OCI-LY7 (cell line): ENCODE results near the gene NAA60. TPM values are rescaled to one million over a fixed set of nuclear protein-coding genes. Genes with fewer than 3 reads are reported as not detected.

Source experiments
- BruUV-seq: library from RNA; stranded (reverse); fragments of 400-500 nt; replicated peaks from 2 replicates; lab custom pipeline; 2021; lab: Mats Ljungman, UMichigan
- CTCF ChIA-PET: fragments of 300-600 bp; sonication (Branson Sonifier 250); formaldehyde crosslinking; loops from one replicate; lab custom pipeline; 2022; ENCODE audit warnings: antibody characterized with exemption; ENCODE audit not compliant: unreplicated experiment; lab: Charles Lee
- POLR2A ChIA-PET: fragments of 300-600 bp; sonication (Branson Sonifier 250); formaldehyde crosslinking; loops from one replicate; lab custom pipeline; 2022; ENCODE audit warnings: antibody characterized with exemption; lab: Charles Lee
- DNase-seq: peaks from one replicate; pipeline ENCODE4 v3.0.0-alpha.2; 2015; ENCODE audit warnings: low spot score
- H2AFZ ChIP-seq: fragments of 200-600 bp; sonication (generic), shearing (Covaris generic); 2 replicates; pipeline ENCODE4 v1.6.1; 2014; ENCODE audit warnings: mild to moderate bottlenecking, antibody characterized with exemption, low read length, moderate library complexity
- H3K27ac ChIP-seq: fragments of 200-600 bp; sonication (generic); 2 replicates; pipeline ENCODE4 v1.5.1; 2014; ENCODE audit warnings: mixed run types, low read depth, mild to moderate bottlenecking, moderate library complexity, low read length, inconsistent platforms; ENCODE audit not compliant: poor library complexity, severe bottlenecking
- H3K36me3 ChIP-seq: fragments of 200-600 bp; sonication (generic); 2 replicates; pipeline ENCODE4 v1.6.1; 2014; ENCODE audit warnings: mild to moderate bottlenecking, antibody characterized with exemption, low read length, moderate library complexity, mixed read lengths; ENCODE audit not compliant: insufficient read depth
- H3K4me1 ChIP-seq: fragments of 200-600 bp; sonication (generic); 2 replicates; pipeline ENCODE4 v1.5.1; 2014; ENCODE audit warnings: mild to moderate bottlenecking, low read length; ENCODE audit not compliant: insufficient read depth, poor library complexity, severe bottlenecking
- H3K4me2 ChIP-seq: fragments of 200-600 bp; sonication (generic); 2 replicates; pipeline ENCODE4 v1.6.1; 2014; ENCODE audit warnings: mild to moderate bottlenecking, low read length
- H3K4me3 ChIP-seq: fragments of 200-600 bp; sonication (generic); 2 replicates; pipeline ENCODE4 v1.5.1; 2014; ENCODE audit warnings: mild to moderate bottlenecking, low read depth, low read length; ENCODE audit not compliant: poor library complexity, severe bottlenecking
- H3K79me2 ChIP-seq: fragments of 200-600 bp; sonication (generic); 2 replicates; pipeline ENCODE4 v1.6.1; 2016; ENCODE audit warnings: low read depth, mild to moderate bottlenecking, low read length, moderate library complexity, mixed read lengths; ENCODE audit not compliant: insufficient read depth
- H3K9me2 ChIP-seq: fragments of 200-600 bp; sonication (generic); 2 replicates; pipeline ENCODE4 v1.6.1; 2016; ENCODE audit warnings: mild to moderate bottlenecking, low read length, mixed read lengths; ENCODE audit not compliant: insufficient read depth
- H3K9me3 ChIP-seq: fragments of 200-600 bp; sonication (generic); 2 replicates; pipeline ENCODE4 v1.6.1; 2014; ENCODE audit warnings: mild to moderate bottlenecking, mixed run types, low read length, mixed read lengths
- H4K20me1 ChIP-seq: fragments of 200-600 bp; sonication (generic); 2 replicates; pipeline ENCODE4 v1.6.1; 2014; ENCODE audit warnings: mild to moderate bottlenecking, antibody characterized with exemption, low read length, moderate library complexity, mixed read lengths; ENCODE audit not compliant: insufficient read depth
- EZH2phosphoT487 ChIP-seq: fragments of 200-600 bp; sonication (generic); IDR thresholded peaks from 2 replicates; pipeline ENCODE4 v1.6.1; 2018; ENCODE audit warnings: low read depth, borderline replicate concordance, mild to moderate bottlenecking, mixed run types, antibody characterized with exemption, low read length, moderate library complexity, mixed read lengths
- intact Hi-C: fragments of 100-400 bp; cut with micrococcal nuclease; formaldehyde crosslinking; loops from one replicate; pipeline ENCODE4 v1.10.0; 2022; ENCODE audit not compliant: unreplicated experiment
- total RNA-seq, 2 experiments: library from RNA; depleted of rRNA in 1 of 2; stranded (reverse); fragments of >200 nt in 1 of 2; shearing (Covaris generic) in 1 of 2; gene quantifications; 2 replicates each; pipeline ENCODE4 v1.2.3, GENCODE V29; 2014 to 2022
- TF ChIP-seq, protein P1 (sequence below): fragments of 200-600 bp; sonication (generic); conservative IDR thresholded peaks from 2 replicates; pipeline ENCODE4 v1.5.1; 2014; ENCODE audit warnings: mild to moderate bottlenecking, antibody characterized with exemption, low read length, moderate library complexity, mixed read lengths

NAA60 gene
- total RNA-seq, 2 experiments from 2014 or later = 24.8 to 40.1 TPM

DNA sequence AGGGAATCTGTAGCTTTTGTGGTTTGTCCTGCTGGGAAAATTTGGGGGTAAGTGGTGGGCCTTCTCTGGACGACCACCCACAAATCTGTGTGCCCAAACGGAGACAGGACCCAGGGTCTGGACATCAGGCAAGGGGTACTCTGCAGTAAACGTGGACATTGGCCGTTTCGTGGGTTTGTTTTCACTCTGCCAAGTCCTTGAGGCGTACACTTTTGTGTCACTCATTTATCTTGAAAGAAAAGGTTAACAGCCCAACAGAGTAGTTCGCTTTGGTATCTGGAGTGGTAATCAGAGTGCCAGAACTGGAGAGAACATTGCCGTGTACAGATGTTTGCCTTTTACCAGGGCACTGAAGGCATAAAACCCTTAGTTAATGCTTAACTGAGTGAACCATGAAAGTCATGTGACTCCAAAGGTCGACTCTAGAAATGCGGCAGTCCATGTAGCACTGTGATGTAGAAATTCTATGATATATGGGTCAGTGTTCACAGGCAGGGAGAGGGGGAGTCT is 15.4 kb downstream of the NAA60 start:
- Histone ChIP-seq H3K27ac (peak overlapping the region; percentile 45), H3K36me3 (no peaks in the 10 kb centered on the region), H3K4me2 (peak overlapping the region; percentile 97), H4K20me1 (peaks cover 11% of the 10 kb centered on the region; the same call in 1 of the 2 replicates), H2AFZ (peak overlapping the region; percentile 11; the same call in 1 of the 2 replicates), H3K79me2 (peaks cover 56% of the 10 kb centered on the region), H3K9me2 (no peaks in the 10 kb centered on the region), H3K4me3 (peak overlapping the region; percentile 98), H3K9me3 (no peaks in the 10 kb centered on the region), H3K4me1 (peaks cover 43% of the 10 kb centered on the region)
- TF ChIP-seq, protein P1, sequence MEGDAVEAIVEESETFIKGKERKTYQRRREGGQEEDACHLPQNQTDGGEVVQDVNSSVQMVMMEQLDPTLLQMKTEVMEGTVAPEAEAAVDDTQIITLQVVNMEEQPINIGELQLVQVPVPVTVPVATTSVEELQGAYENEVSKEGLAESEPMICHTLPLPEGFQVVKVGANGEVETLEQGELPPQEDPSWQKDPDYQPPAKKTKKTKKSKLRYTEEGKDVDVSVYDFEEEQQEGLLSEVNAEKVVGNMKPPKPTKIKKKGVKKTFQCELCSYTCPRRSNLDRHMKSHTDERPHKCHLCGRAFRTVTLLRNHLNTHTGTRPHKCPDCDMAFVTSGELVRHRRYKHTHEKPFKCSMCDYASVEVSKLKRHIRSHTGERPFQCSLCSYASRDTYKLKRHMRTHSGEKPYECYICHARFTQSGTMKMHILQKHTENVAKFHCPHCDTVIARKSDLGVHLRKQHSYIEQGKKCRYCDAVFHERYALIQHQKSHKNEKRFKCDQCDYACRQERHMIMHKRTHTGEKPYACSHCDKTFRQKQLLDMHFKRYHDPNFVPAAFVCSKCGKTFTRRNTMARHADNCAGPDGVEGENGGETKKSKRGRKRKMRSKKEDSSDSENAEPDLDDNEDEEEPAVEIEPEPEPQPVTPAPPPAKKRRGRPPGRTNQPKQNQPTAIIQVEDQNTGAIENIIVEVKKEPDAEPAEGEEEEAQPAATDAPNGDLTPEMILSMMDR = no peak
- no peak for TF ChIP-seq EZH2phosphoT487
- CTCF ChIA-PET = no interaction called here
- no TSS peak for BruUV-seq
- intact Hi-C loops = loop anchor here (2.0 to 5.0 kb wide), 3 partner anchors 42 to 177 kb away; partner anchors contain the start of genes CLUAP1, ZNF174, ZNF263 and ZSCAN32
- DNase-seq = peak; percentile 42
- POLR2A ChIA-PET = no interaction called here

DNA sequence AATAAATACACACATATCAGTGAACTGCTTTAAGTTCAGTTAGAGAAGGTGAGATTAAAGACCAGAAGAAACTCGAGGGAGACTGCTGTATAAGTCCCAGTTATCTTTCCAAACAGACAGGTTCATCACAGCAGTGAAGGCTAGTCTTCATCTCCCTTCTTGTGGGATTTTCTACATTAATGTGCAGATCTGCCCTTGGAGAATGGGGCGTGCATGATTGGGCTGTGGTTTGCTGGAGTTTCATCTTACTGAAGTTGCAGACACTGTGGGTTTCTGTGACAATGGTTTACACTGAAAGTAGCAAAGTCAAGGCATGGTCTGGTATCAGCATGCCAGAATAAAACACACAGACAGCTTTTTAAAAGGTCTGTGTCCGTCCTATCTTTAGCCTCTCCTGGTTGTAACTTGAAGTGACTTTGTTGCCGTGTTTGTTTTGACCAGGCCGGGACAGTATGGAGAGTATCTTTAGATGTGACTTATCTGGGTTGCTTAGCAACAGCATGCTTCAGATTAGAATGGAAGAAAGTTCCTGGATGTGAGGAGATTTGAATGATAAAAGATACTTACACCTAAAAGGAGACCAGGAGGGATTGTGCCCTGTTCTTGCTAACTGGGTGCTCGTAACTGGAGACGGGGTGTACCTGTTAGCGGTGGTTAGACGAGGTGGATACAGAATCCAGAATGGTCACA is 16.1 kb downstream of the NAA60 start:
- BruUV-seq = TSS peak; percentile 52
- no peak for TF ChIP-seq EZH2phosphoT487
- TF ChIP-seq, protein P1 = no peak
- no peak for DNase-seq
- 0 out of 2 replicates have a peak, but pooled peaks cover 1% of the 10 kb centered on the region for H3K36me3 ChIP-seq
- H3K27ac ChIP-seq = peak overlapping the region; percentile 45
- peak overlapping the region; percentile 97 for H3K4me2 ChIP-seq
- ChIA-PET POLR2A (no interaction called here), CTCF (no interaction called here)
- H3K4me1 ChIP-seq = peaks cover 49% of the 10 kb centered on the region
- no peaks in the 10 kb centered on the region for H3K9me3 ChIP-seq
- H3K79me2 ChIP-seq = peaks cover 62% of the 10 kb centered on the region
- intact Hi-C loops = loop anchor here (2.0 to 5.0 kb wide), 3 partner anchors 41 to 177 kb away; partner anchors contain the start of genes CLUAP1, ZNF174, ZNF263 and ZSCAN32
- peaks cover 11% of the 10 kb centered on the region; the same call in 1 of the 2 replicates for H4K20me1 ChIP-seq
- peak overlapping the region; percentile 98 for H3K4me3 ChIP-seq
- H2AFZ ChIP-seq = no peak overlapping the region
- H3K9me2 ChIP-seq = no peaks in the 10 kb centered on the region

DNA sequence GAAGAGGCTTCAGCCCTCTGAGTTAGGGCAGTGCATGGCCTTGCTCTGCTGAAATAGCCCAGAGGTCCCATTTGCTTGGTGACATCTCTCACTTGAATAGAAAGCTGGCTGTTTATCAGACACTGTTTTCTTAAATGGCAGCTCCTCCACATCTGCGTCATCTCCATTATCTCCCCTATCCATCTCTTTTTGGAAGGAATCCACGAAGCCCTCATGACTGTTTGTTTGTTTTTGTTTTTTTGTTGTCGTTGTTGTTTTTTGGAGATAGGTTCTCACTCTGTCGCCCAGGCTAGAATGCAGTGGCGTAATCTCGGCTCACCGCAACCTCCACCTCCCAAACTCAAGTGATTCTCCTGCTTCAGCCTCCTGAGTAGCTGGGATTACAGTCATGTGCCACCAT is 16.6 kb downstream of the NAA60 start:
- H2AFZ ChIP-seq = no peak overlapping the region
- no peak overlapping the region for H3K27ac ChIP-seq
- peaks cover 49% of the 10 kb centered on the region for H3K4me1 ChIP-seq
- H4K20me1 ChIP-seq = peaks cover 11% of the 10 kb centered on the region; the same call in 1 of the 2 replicates
- H3K4me2 ChIP-seq = peak overlapping the region; percentile 97
- H3K79me2 ChIP-seq = peaks cover 66% of the 10 kb centered on the region
- no peak for TF ChIP-seq EZH2phosphoT487
- TF ChIP-seq, protein P1 = no peak
- no TSS peak for BruUV-seq
- no peaks in the 10 kb centered on the region for H3K9me3 ChIP-seq
- H3K9me2 ChIP-seq = no peaks in the 10 kb centered on the region
- intact Hi-C loops = no loop called here
- CTCF ChIA-PET = no interaction called here
- H3K4me3 ChIP-seq = no peak overlapping the region
- no peak for DNase-seq
- 0 out of 2 replicates have a peak, but pooled peaks cover 5% of the 10 kb centered on the region for H3K36me3 ChIP-seq
- POLR2A ChIA-PET = no interaction called here
